Vagina (tissue), 2 donors: Measurements from ENCODE around the gene CRY1.

ENCODE experiments used
- CTCF ChIP-seq, 3 experiments: fragments of 450-650 bp in 2 of 3; fragments of 200-600 bp in 1 of 3; sonication (generic) in 1 of 3; IDR thresholded peaks; one replicate each; pipeline ENCODE4 v1.5.1; 2017 to 2019; ENCODE audit warnings: antibody characterized with exemption in 3 of 3, mild to moderate bottlenecking in 2 of 3, moderate library complexity in 2 of 3
- POLR2A ChIP-seq, 2 donors: fragments of 450-650 bp; IDR thresholded peaks; one replicate each; pipeline ENCODE4 v1.6.1; 2017; ENCODE audit warnings: antibody characterized with exemption in 2 of 2, mild to moderate bottlenecking in 2 of 2, moderate library complexity in 2 of 2

DNA sequence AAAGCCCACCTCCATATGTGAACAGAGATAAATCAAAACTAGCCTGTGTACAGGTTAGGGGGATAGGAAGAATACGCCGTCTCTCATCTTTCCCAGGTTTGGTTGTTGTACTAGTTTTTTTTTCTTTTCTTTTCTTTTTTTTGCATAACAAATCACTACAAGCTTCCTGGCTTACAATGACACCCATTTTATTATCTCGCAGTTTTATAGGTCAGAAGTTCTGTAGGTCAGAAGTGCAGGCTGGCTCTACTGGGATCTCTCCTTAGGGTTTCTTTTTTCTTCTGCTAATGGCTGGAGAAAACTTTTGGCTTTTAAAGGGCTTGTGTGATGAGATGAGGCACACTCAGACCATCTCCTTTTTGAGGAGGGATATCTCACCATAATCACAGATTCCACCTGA, 25.7 kb upstream of the CRY1 start:
- no peak for TF ChIP-seq POLR2A (IDR thresholded peaks at IDR 0.05)
- TF ChIP-seq CTCF (IDR thresholded peaks at IDR 0.05), result no peak
